Ecto neural progenitor cell (in vitro differentiated cells): Measurements from ENCODE around the gene OR52I1.

Experiments used
- DNase-seq: peaks from one replicate; pipeline ENCODE4 v3.0.0-alpha.2; 2018; ENCODE audit warnings: low spot score

OR52I1 gene

GRCh38 chr11:4615856-4616444 lies 22.1 kb downstream of the OR52I1 start:
- DNase-seq, result no peak

GRCh38 chr11:4619514-4619913 lies 25.7 kb downstream of the OR52I1 start:
- DNase-seq, result no peak

GRCh38 chr11:4626207-4627099 lies 32.6 kb downstream of the OR52I1 start:
- peak; percentile 82 for DNase-seq

GRCh38 chr11:4636136-4636535 lies 42.3 kb downstream of the OR52I1 start:
- DNase-seq, result no peak

GRCh38 chr11:4636962-4637661 lies 43.3 kb downstream of the OR52I1 start, which contains the start of gene OR51D1:
Gene OR51D1, plus strand, starts transcription at chr11:4637477. Its CDS starts 2,314 bp downstream, at chr11:4639791.
- peak; percentile 82 for DNase-seq

- DNase-seq, result no peak
These were observed 43.8 kb downstream of the OR52I1 start for GRCh38 chr11:4637662-4638047.

- no peak for DNase-seq
These were observed 46.1 kb downstream of the OR52I1 start for GRCh38 chr11:4639931-4640330.

- no peak for DNase-seq
These were observed 47.7 kb downstream of the OR52I1 start for GRCh38 chr11:4641501-4641900.

GRCh38 chr11:4642043-4642442 lies 48.2 kb downstream of the OR52I1 start:
- DNase-seq, result no peak

GRCh38 chr11:4643076-4643475 lies 49.2 kb downstream of the OR52I1 start:
- no peak for DNase-seq

- no peak for DNase-seq
These were observed 49.8 kb downstream of the OR52I1 start, which contains the start of gene OR51E1 for GRCh38 chr11:4643682-4644081. Gene OR51E1, plus strand, starts transcription at chr11:4643982. Its CDS starts 8,545 bp downstream, at chr11:4652527.

GRCh38 chr11:4644233-4644632 lies 50.4 kb downstream of the OR52I1 start:
- no peak for DNase-seq
